Esophagus (tissue), 2 donors: ENCODE data around the gene RIPPLY1. TPM values are rescaled to one million over a fixed set of nuclear protein-coding genes. Genes with fewer than 3 reads are reported as not detected.

Experiments used
- H3K27ac ChIP-seq, 2 donors: one replicate each; pipeline ENCODE4 v1.5.1; 2013; ENCODE audit warnings: low read depth in 2 of 2, mild to moderate bottlenecking in 2 of 2, inconsistent platforms in 1 of 2, low read length in 1 of 2, moderate library complexity in 1 of 2
- H3K27me3 ChIP-seq, 2 donors: one replicate each; pipeline ENCODE4 v1.6.1; 2013; ENCODE audit warnings: low read length in 2 of 2, control low read depth in 1 of 2, mild to moderate bottlenecking in 1 of 2; ENCODE audit not compliant: insufficient read depth in 2 of 2, control insufficient read depth in 1 of 2
- H3K36me3 ChIP-seq, 2 donors: one replicate each; pipeline ENCODE4 v1.6.1; 2013; ENCODE audit warnings: low read length in 1 of 2; ENCODE audit not compliant: control insufficient read depth in 2 of 2, insufficient read depth in 2 of 2
- H3K4me1 ChIP-seq, 2 donors: one replicate each; pipeline ENCODE4 v1.6.1; 2013; ENCODE audit warnings: low read length in 1 of 2; ENCODE audit not compliant: control insufficient read depth in 2 of 2, insufficient read depth in 2 of 2
- H3K4me3 ChIP-seq, 2 donors: one replicate each; pipeline ENCODE4 v1.5.1; 2013; ENCODE audit warnings: low read length in 2 of 2, mild to moderate bottlenecking in 2 of 2, low read depth in 1 of 2, moderate library complexity in 1 of 2
- H3K9me3 ChIP-seq, 2 donors: one replicate each; pipeline ENCODE4 v1.6.1; 2013; ENCODE audit warnings: mild to moderate bottlenecking in 2 of 2, low read depth in 1 of 2, low read length in 1 of 2, moderate library complexity in 1 of 2; ENCODE audit not compliant: control insufficient read depth in 2 of 2, insufficient read depth in 1 of 2
- WGBS, 2 donors: extraction: QIAGEN DNeasy Blood & Tissue Kit; methylation state at CpG; one replicate each; pipeline ENCODE4 v1.1.7; 2013; 5-methylcytosine and 5-hydroxymethylcytosine counted together
- polyA plus RNA-seq, 2 donors: library from polyadenylated mRNA; stranded (reverse); fragments of 200-250 nt; gene quantifications; one replicate each; pipeline ENCODE4 v1.2.3, GENCODE V29; 2013
- donor health status: healthy with polysubstance abuse.
- donor health status: Bipolar disorder and iron deficiency.

The RIPPLY1 gene
- polyA plus RNA-seq, 2 donors, result not detected

DNA sequence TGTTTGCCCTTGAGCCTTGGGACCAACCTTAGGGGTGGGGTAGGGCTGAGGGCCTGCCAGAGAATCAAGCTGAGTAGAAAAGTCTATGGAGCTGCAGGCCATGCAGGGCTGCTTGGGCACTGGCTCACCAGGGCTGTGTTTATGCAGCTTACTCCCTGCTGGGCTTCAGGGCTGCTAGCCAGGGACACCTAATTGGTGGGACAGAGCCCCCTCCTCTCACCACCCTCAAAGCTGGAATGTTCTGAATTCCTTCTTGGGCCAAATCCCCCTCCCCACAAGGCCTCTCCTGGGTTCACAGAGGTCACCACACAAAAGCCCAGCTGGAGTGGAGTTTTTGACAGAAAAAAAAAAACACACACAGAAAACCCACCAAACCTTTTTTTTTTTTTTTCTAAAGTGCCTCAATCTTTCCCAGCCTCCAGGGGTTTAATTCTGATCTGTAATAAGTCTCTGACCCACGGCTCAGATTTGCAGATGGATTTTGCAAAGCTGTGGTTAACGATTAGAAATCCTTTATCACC lies 16.9 kb upstream of the RIPPLY1 start, which contains the start of gene CLDN2:
Gene CLDN2, plus strand, starts transcription at position 471 of the 521 bp plus-strand sequence. CDS start 7,827 bp downstream, outside the sequence.
- Histone ChIP-seq H3K4me3 (no peak within 1 kb of the TSS), H3K4me1 (peaks cover 0 to 3% of the 10 kb centered on the region in 2 donors), H3K27me3 (peaks cover 0 to 14% of the 10 kb centered on the region in 2 donors), H3K36me3 (no peaks in the 10 kb centered on the region), H3K9me3 (no peaks in the 10 kb centered on the region), H3K27ac (no peak within 1 kb of the TSS)
- 52 to 54% methylated on average over 2 of the region's 2 CpGs for WGBS, 2 donors

DNA sequence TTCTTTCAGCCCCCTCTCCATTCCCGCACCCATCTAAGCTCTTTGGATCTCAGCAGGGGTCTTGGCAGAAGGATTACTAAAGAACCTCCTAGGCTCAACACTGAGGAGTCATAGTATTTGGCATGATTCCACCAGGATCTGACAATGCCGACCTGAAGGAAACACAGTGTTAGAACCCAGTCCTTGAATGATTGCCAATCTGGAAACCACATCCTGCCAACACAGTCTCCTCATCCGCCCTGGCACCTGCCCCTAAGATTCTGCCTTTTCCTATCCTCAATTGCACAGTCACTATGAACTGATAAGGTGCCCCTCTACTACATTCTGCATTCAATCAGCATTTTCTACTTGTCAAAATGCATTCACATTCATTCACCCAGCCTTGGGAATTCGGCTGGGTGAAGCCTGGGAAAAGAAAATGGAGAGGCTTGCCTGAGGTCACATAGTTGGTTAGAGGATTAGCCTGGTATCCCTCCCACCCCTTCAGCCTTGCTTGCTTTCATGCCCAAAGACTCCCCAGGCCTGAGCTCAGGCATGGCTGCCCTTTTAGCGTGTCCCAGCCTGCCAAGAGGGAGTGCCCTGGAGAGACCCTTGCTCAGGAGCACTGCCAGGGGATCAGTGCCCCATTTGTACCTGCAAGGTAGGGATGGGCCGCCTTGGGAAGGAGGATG lies 14.8 kb upstream of the RIPPLY1 start:
- 27 to 42% methylated on average over 6 of the region's 6 CpGs for WGBS, 2 donors
- no peaks in the 10 kb centered on the region for H3K9me3 ChIP-seq
- H3K27ac ChIP-seq, result no peak overlapping the region
- no peaks in the 10 kb centered on the region for H3K36me3 ChIP-seq
- H3K4me1 ChIP-seq, result peaks cover 0 to 3% of the 10 kb centered on the region in 2 donors
- no peak overlapping the region for H3K4me3 ChIP-seq
- H3K27me3 ChIP-seq, result peaks cover 0 to 17% of the 10 kb centered on the region in 2 donors

DNA sequence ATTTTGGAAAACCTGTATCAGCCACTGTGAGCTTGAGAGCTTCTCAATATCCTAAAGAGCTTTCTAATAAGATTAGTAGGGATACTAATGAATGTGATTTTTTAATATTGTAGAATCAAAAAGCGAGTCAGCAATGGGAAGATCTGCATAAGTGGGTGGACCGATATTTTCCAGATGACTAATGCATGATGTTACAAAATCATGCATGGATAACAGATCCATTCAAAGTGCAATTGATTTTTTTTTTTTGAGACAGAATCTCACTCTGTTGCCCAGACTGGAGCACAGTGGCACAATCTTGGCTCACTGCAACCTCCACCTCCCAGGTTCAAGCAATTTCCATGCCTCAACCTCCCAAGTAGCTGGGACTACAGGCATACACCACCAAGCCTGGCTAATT lies 9.7 kb upstream of the RIPPLY1 start:
- Histone ChIP-seq H3K27me3 (peaks cover 0 to 13% of the 10 kb centered on the region in 2 donors), H3K27ac (no peak overlapping the region), H3K4me3 (no peak overlapping the region), H3K4me1 (no peaks in the 10 kb centered on the region), H3K36me3 (no peaks in the 10 kb centered on the region), H3K9me3 (no peaks in the 10 kb centered on the region)
- 31 to 59% methylated on average over 2 of the region's 2 CpGs for WGBS, 2 donors

DNA sequence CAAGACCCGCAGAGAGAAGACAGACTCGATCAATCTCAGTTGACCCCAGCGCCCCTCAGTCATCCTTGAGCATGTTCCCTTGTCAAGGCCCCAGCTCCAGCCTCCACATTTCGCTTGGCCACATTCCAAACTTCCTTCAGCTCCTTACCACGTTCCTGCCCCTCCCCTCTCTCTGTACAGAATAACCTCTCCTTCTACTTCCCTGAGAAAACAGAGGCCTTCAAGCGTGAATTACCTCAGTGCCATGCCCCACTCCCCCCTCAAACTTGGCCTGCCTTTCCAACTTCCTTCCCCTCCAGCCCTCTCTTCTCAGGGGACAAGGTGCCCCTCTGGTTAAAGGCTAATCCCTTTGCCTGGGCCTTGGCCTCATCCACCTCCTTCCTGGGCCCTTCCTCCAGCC lies 3.2 kb upstream of the RIPPLY1 start:
- Histone ChIP-seq H3K27me3 (no peaks in the 10 kb centered on the region), H3K4me3 (no peak overlapping the region), H3K36me3 (no peaks in the 10 kb centered on the region), H3K27ac (no peak overlapping the region), H3K9me3 (no peaks in the 10 kb centered on the region), H3K4me1 (no peaks in the 10 kb centered on the region)
- 53 to 58% methylated on average over 6 of the region's 6 CpGs for WGBS, 2 donors

DNA sequence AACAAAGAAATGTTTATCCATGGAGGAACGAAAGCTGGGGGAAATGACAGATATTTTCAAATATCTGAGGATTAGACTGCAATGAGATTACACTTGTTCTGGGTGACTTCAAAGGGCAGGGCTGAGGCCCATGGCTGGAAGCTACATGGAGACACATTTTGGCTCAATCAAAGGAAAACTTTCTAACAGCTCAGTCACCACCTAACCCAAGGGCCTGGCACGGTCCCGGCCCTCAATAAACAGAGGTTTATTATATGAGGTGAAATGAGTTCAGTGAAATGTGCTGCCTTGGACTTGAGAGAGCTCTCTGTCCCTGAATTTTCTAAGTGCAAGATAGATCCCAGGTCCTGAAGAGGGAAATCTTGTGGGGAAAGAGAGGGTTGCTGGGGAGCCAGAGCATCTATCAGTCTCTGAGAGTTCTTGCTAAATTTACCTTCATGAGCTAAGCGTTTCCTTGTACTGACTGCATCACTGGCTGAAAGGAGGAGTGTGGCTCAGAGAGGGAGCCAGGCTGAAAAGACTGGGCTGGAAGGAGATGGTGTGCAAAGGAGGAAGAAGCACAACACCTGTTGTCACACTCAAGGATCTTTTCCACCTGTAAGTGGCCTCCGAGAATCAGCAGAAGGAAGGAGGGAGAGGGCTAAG lies 2.0 kb upstream of the RIPPLY1 start:
- H3K9me3 ChIP-seq, result no peaks in the 10 kb centered on the region
- no peaks in the 10 kb centered on the region for H3K4me1 ChIP-seq
- WGBS, 2 donors, result 55 to 66% methylated on average over 5 of the region's 5 CpGs
- no peaks in the 10 kb centered on the region for H3K36me3 ChIP-seq
- no peak overlapping the region for H3K4me3 ChIP-seq
- H3K27ac ChIP-seq, result no peak overlapping the region
- peaks cover 0 to 10% of the 10 kb centered on the region in 2 donors for H3K27me3 ChIP-seq

DNA sequence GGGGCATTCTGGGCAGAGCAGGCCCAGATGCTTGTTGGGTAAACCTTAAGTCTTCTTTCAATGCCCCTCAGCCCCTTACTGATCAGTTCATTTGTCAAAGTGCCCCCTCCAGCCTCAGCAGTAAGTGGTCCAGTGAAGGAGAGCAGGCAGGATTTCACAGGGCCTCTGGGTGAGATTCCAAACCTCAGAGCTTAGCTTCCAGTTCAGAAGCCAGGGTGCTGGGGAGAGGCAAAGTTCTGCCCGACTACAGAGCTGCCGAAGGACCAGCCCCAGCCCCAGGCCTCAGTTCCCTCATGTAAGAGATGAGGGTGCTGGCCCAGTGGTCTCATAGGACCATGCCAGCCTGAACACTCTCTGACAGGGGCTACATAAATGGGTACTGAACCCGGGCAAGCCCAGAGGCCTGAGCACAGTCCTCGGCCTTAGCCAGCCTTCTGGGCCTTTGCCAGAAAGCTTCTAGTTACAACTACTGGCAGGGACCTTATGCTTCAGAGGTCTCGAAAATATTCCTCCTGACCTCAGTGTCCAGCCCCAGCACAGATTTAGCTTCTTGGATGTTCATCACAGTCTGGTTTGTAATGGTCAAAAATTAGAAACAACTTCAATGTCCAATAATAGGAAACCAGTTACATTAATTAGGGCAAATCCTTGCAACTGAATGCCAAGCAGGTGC lies 851 bp upstream of the RIPPLY1 start:
- no peaks in the 10 kb centered on the region for H3K4me1 ChIP-seq
- WGBS, 2 donors, result 77 to 82% methylated on average over 5 of the region's 5 CpGs
- peaks cover 0 to 13% of the 10 kb centered on the region in 2 donors for H3K27me3 ChIP-seq
- H3K36me3 ChIP-seq, result no peaks in the 10 kb centered on the region
- H3K27ac ChIP-seq, result no peak overlapping the region
- H3K9me3 ChIP-seq, result no peaks in the 10 kb centered on the region
- H3K4me3 ChIP-seq, result no peak overlapping the region

DNA sequence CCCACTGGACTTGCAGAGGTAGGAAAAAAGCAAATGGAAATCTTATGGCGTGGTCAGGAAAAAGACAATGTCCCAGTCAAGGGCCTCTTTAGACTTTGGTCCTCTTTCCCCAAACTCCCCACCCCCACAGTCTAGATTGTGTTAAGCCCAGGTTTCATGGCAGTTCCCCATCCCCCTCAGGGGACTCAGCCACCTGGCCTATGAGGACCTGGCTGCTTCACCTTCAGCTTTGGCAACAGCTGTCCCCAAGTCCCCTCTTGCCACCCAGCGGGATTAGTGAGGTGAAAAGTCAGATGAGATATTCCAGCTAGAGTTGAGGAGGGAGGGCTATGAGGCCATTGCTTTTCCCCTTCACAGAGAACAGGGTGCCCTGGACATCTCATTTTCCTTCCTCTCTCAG lies 457 bp downstream of the RIPPLY1 start:
- Histone ChIP-seq H3K36me3 (no peaks in the 10 kb centered on the region), H3K4me3 (no peak overlapping the region), H3K4me1 (no peaks in the 10 kb centered on the region), H3K27ac (no peak overlapping the region), H3K27me3 (peaks cover 0 to 13% of the 10 kb centered on the region in 2 donors), H3K9me3 (no peaks in the 10 kb centered on the region)
- WGBS, 2 donors, result 73 to 94% methylated on average over 2 of the region's 2 CpGs

DNA sequence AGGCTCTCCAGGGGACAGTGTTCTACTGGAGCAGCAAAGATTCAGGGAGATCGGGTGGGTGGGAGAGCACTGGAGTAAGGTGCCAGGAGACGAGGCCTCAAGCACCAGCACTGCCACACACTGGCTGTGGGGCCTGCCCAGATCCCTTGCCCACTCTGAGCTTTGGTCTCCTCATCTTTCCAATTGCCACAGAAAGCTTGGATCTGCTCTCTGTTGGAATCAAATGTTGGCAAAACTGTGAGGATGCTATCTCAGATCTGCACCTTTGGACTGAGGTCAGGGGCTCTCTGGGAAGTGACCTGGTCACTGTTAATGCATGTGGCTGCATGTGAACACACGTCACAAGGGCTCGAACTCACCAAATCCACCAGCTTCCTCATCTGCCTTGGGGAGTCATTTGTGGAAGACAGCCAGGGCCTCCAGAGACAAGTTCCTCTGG lies 1.3 kb downstream of the RIPPLY1 start:
- Histone ChIP-seq H3K27me3 (peaks cover 0 to 13% of the 10 kb centered on the region in 2 donors), H3K9me3 (no peaks in the 10 kb centered on the region), H3K4me1 (no peaks in the 10 kb centered on the region), H3K4me3 (no peak overlapping the region), H3K27ac (no peak overlapping the region), H3K36me3 (no peaks in the 10 kb centered on the region)
- WGBS, 2 donors, result 73 to 85% methylated on average over 4 of the region's 4 CpGs

DNA sequence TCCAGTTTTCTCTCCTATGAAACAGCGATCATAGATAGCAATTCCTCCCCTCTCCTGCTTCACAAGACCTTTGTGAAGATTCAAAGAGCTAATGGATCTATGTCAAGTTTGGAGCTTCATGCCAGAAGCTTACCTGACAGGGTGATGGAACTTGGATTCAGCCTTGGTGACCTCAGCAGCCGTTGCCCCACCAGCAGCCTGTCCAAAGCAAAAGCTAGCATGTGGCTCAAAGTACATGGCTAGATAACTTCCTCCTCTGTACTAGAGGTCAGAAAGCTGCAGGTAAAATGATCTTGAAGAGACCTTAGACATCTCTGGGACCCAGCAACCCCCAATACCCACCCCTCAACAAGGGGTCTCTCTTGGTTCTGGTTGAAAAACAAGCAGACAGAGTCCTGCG lies 1.8 kb downstream of the RIPPLY1 start:
- Histone ChIP-seq H3K4me1 (no peaks in the 10 kb centered on the region), H3K36me3 (no peaks in the 10 kb centered on the region), H3K27me3 (peaks cover 0 to 13% of the 10 kb centered on the region in 2 donors), H3K4me3 (no peak overlapping the region), H3K9me3 (no peaks in the 10 kb centered on the region), H3K27ac (no peak overlapping the region)
- 75 to 87% methylated on average over 3 of the region's 3 CpGs for WGBS, 2 donors
